GM23338 (cell line): ENCODE data around the gene SPX. TPM values are rescaled to one million over a fixed set of nuclear protein-coding genes. Genes with fewer than 3 reads are reported as not detected.
A peak's percentile ranks its signal among the peaks of the same experiment; 100 is the strongest.

Source experiments
- ATAC-seq: fragments of 200-7000 bp; cut with Tn5 transposase; 3 replicates; pipeline ENCODE4 v1.9.1; 2020
- DNase-seq: peaks from one replicate; pipeline ENCODE4 v3.0.0-alpha.2; 2015; ENCODE audit warnings: low spot score
- H2AFZ ChIP-seq: fragments of 200-600 bp; sonication (generic); 2 replicates; pipeline ENCODE4 v1.8.0; 2016; ENCODE audit warnings: antibody characterized with exemption, mild to moderate bottlenecking, moderate library complexity
- H3F3A ChIP-seq: fragments of 200-600 bp; sonication (generic); replicated peaks from 2 replicates; pipeline ENCODE4 v1.8.0; 2017; ENCODE audit warnings: antibody characterized with exemption, mixed run types, low read depth
- H3K27ac ChIP-seq: fragments of 200-600 bp; sonication (generic); 2 replicates; pipeline ENCODE4 v1.6.1; 2016; ENCODE audit warnings: low read depth
- H3K27me3 ChIP-seq: fragments of 200-600 bp; sonication (generic); 2 replicates; pipeline ENCODE4 v1.8.0; 2016; ENCODE audit warnings: mild to moderate bottlenecking, mixed run types, moderate library complexity; ENCODE audit not compliant: insufficient read depth
- H3K36me3 ChIP-seq: fragments of 200-600 bp; sonication (generic); 2 replicates; pipeline ENCODE4 v1.8.0; 2016; ENCODE audit warnings: mild to moderate bottlenecking; ENCODE audit not compliant: insufficient read depth
- H3K4me1 ChIP-seq: fragments of 200-600 bp; sonication (generic); 2 replicates; pipeline ENCODE4 v1.8.0; 2016; ENCODE audit warnings: mild to moderate bottlenecking, moderate library complexity; ENCODE audit not compliant: insufficient read depth
- H3K4me2 ChIP-seq: fragments of 200-600 bp; sonication (generic); 2 replicates; pipeline ENCODE4 v1.7.1; 2017; ENCODE audit warnings: mixed run types
- H3K4me3 ChIP-seq: fragments of 200-600 bp; sonication (generic); 2 replicates; pipeline ENCODE4 v1.6.1; 2016; ENCODE audit warnings: mixed run types
- H3K79me2 ChIP-seq: fragments of 200-600 bp; sonication (generic); replicated peaks from 2 replicates; pipeline ENCODE4 v1.8.0; 2017; ENCODE audit warnings: mild to moderate bottlenecking; ENCODE audit not compliant: insufficient read depth
- H3K9me2 ChIP-seq: fragments of 200-600 bp; sonication (generic); 2 replicates; pipeline ENCODE4 v1.8.0; 2017; ENCODE audit not compliant: insufficient read depth
- H4K20me1 ChIP-seq: fragments of 200-600 bp; sonication (generic); replicated peaks from 2 replicates; pipeline ENCODE4 v1.8.0; 2017; ENCODE audit warnings: mild to moderate bottlenecking; ENCODE audit not compliant: insufficient read depth
- H3K27ac Mint-ChIP-seq: 2 replicates; pipeline ENCODE4 v1.8.0; 2020; ENCODE audit warnings: inconsistent platforms, mild to moderate bottlenecking, moderate library complexity, mixed read lengths
- H3K27me3 Mint-ChIP-seq: 3 replicates; pipeline ENCODE4 v1.8.0; 2022; ENCODE audit warnings: low read depth, mild to moderate bottlenecking, moderate library complexity, mixed read lengths, inconsistent platforms; ENCODE audit not compliant: insufficient read depth, poor library complexity
- H3K36me3 Mint-ChIP-seq: 3 replicates; pipeline ENCODE4 v1.8.0; 2021; ENCODE audit warnings: low read depth, mild to moderate bottlenecking, inconsistent platforms, moderate library complexity, mixed read lengths
- H3K4me1 Mint-ChIP-seq: 3 replicates; pipeline ENCODE4 v1.8.0; 2020; ENCODE audit warnings: mild to moderate bottlenecking, inconsistent platforms, mixed read lengths
- H3K4me3 Mint-ChIP-seq: 3 replicates; pipeline ENCODE4 v1.8.0; 2021; ENCODE audit warnings: moderate library complexity, mild to moderate bottlenecking, inconsistent platforms, mixed read lengths
- H3K9me3 Mint-ChIP-seq: 3 replicates; pipeline ENCODE4 v1.8.0; 2020; ENCODE audit warnings: moderate library complexity, mild to moderate bottlenecking, inconsistent platforms, mixed read lengths
- CREB1 ChIP-seq: fragments of 250-450 bp; sonication (Bioruptor Pico); IDR thresholded peaks from 2 replicates; pipeline ENCODE4 v1.5.0; 2020; ENCODE audit warnings: low read depth, mild to moderate bottlenecking, moderate library complexity
- CTCF ChIP-seq, 2 experiments: fragments of 200-600 bp in 1 of 2; sonication (generic) in 1 of 2; conservative IDR thresholded peaks; 2 replicates each; pipeline versions ENCODE4 v1.5.1 to v1.6.1; 2016 to 2017; ENCODE audit warnings: antibody characterized with exemption in 2 of 2, low read depth in 2 of 2, mild to moderate bottlenecking in 2 of 2, moderate library complexity in 1 of 2
- ETS1 ChIP-seq: IDR thresholded peaks from 2 replicates; pipeline ENCODE4 v1.6.1; 2016; ENCODE audit warnings: antibody characterized with exemption
- EZH2 ChIP-seq: fragments of 200-600 bp; sonication (generic); IDR thresholded peaks from one replicate; pipeline ENCODE4 v1.8.0; 2017; ENCODE audit warnings: antibody characterized with exemption, mild to moderate bottlenecking, low read depth; ENCODE audit not compliant: unreplicated experiment
- EZH2phosphoT487 ChIP-seq: fragments of 200-600 bp; sonication (generic); IDR thresholded peaks from one replicate; pipeline ENCODE4 v1.8.1; 2018; ENCODE audit warnings: antibody characterized with exemption; ENCODE audit not compliant: unreplicated experiment
- JUNB ChIP-seq: IDR thresholded peaks from one replicate; pipeline ENCODE4 v1.6.1; 2016; ENCODE audit warnings: antibody characterized with exemption; ENCODE audit not compliant: unreplicated experiment
- NANOG ChIP-seq: IDR thresholded peaks from 2 replicates; pipeline ENCODE4 v1.6.1; 2016; ENCODE audit warnings: antibody characterized with exemption, borderline replicate concordance
- POLR2AphosphoS5 ChIP-seq: IDR thresholded peaks from 2 replicates; pipeline ENCODE4 v1.6.1; 2016; ENCODE audit warnings: antibody characterized with exemption, low read depth
- REST ChIP-seq: IDR thresholded peaks from one replicate; pipeline ENCODE4 v1.6.1; 2018; ENCODE audit warnings: antibody characterized with exemption; ENCODE audit not compliant: unreplicated experiment
- STAT1 ChIP-seq: IDR thresholded peaks from one replicate; pipeline ENCODE4 v1.6.1; 2016; ENCODE audit warnings: antibody characterized with exemption; ENCODE audit not compliant: unreplicated experiment
- ZNF114 ChIP-seq: fragments of 250-450 bp; sonication (Bioruptor Pico); IDR thresholded peaks from 2 replicates; pipeline ENCODE4 v1.5.0; 2020; ENCODE audit warnings: mild to moderate bottlenecking, moderate library complexity
- ZNF331 ChIP-seq: fragments of 250-450 bp; sonication (Bioruptor Pico); IDR thresholded peaks from 2 replicates; pipeline ENCODE4 v1.5.0; 2020; ENCODE audit warnings: low read depth, mild to moderate bottlenecking, moderate library complexity
- ZNF462 ChIP-seq: fragments of 250-450 bp; sonication (Bioruptor Pico); IDR thresholded peaks from 2 replicates; pipeline ENCODE4 v1.5.0; 2020; ENCODE audit warnings: mild to moderate bottlenecking, moderate library complexity
- polyA plus RNA-seq: library from polyadenylated mRNA; unstranded; fragments of >200 nt; fragmentation: Nextera tagmentation; extraction: Ambion mirVana; gene quantifications from 2 replicates; pipeline ENCODE4 v1.2.1, GENCODE V29; 2016
- total RNA-seq: library from RNA; depleted of rRNA; stranded (reverse); fragments of >200 nt; shearing (Covaris generic); gene quantifications from 2 replicates; pipeline ENCODE4 v1.2.3, GENCODE V29; 2014

The SPX gene
- total and polyA plus RNA-seq, 2 experiments from 2014 or later: 1.3 TPM

- no peak overlapping the region for H3K4me2 ChIP-seq
- H3K36me3 ChIP-seq: no peaks in the 10 kb centered on the region
- H3K4me1 Mint-ChIP-seq: peaks cover 3% of the 10 kb centered on the region; the same call in 1 of the 3 replicates
- H4K20me1 ChIP-seq: no peaks in the 10 kb centered on the region
- H2AFZ ChIP-seq: no peak overlapping the region
- no peaks in the 10 kb centered on the region for H3K27me3 Mint-ChIP-seq
- no peak overlapping the region for H3K27ac ChIP-seq
- H3K4me3 Mint-ChIP-seq: no peak overlapping the region
- TF ChIP-seq CTCF (conservative IDR thresholded peaks at IDR 0.05; ENCODE audit: low read depth in 2 of 2): no peak
- no peak for TF ChIP-seq EZH2
- TF ChIP-seq ZNF331: no peak
- TF ChIP-seq REST: no peak
- no peak for TF ChIP-seq POLR2AphosphoS5
- TF ChIP-seq ETS1: no peak
- TF ChIP-seq JUNB: no peak
- no peak for TF ChIP-seq NANOG
- TF ChIP-seq ZNF462 (CRISPR knock-in tag): no peak
- no peak for TF ChIP-seq CREB1
- no peak for TF ChIP-seq ZNF114 (CRISPR knock-in tag)
- no peak for TF ChIP-seq STAT1
- TF ChIP-seq EZH2phosphoT487: no peak
- no peaks in the 10 kb centered on the region for H3K27me3 ChIP-seq
- H3K4me3 ChIP-seq: no peak overlapping the region
- no peaks in the 10 kb centered on the region for H3K79me2 ChIP-seq
- no peaks in the 10 kb centered on the region for H3K9me2 ChIP-seq
- no peak for ATAC-seq
- DNase-seq: peak; percentile 10
- H3F3A ChIP-seq: no peaks in the 10 kb centered on the region
- no peaks in the 10 kb centered on the region for H3K4me1 ChIP-seq
- no peak overlapping the region for H3K27ac Mint-ChIP-seq
- H3K9me3 Mint-ChIP-seq: no peaks in the 10 kb centered on the region
- H3K36me3 Mint-ChIP-seq: no peaks in the 10 kb centered on the region
Observed at GRCh38 chr12:21577516-21577915, 51.4 kb downstream of the SPX start.
